Activated naive CD8-positive, alpha-beta T cell treated with anti-CD3 and anti-CD28 coated beads for 36 hours (primary cell): ENCODE results near the gene IL23R. TPM values are rescaled to one million over a fixed set of nuclear protein-coding genes. Genes with fewer than 3 reads are reported as not detected.
"Not testable (repeated sequence)": the region's sequence is repeated elsewhere in the genome, so short reads cannot be mapped to it uniquely, and the experiment has no call there.

ENCODE experiments used
- DNase-seq: peaks from one replicate; pipeline ENCODE4 v3.0.0; 2021
- H3K27ac Mint-ChIP-seq: one replicate; pipeline ENCODE4 v1.8.0; 2022; ENCODE audit warnings: mild to moderate bottlenecking, moderate library complexity, mixed read lengths
- H3K27me3 Mint-ChIP-seq: one replicate; pipeline ENCODE4 v1.8.0; 2022; ENCODE audit warnings: mild to moderate bottlenecking, mixed read lengths
- H3K36me3 Mint-ChIP-seq: one replicate; pipeline ENCODE4 v1.8.0; 2021; ENCODE audit warnings: mild to moderate bottlenecking, mixed read lengths
- H3K4me1 Mint-ChIP-seq: one replicate; pipeline ENCODE4 v1.8.0; 2021; ENCODE audit warnings: mixed read lengths
- H3K4me3 Mint-ChIP-seq: one replicate; pipeline ENCODE4 v1.8.0; 2022; ENCODE audit warnings: mild to moderate bottlenecking, moderate library complexity, mixed read lengths
- H3K9me3 Mint-ChIP-seq: one replicate; pipeline ENCODE4 v1.8.0; 2022; ENCODE audit warnings: mixed read lengths
- total RNA-seq, 2 experiments: library from RNA; stranded (reverse); gene quantifications; one replicate each; pipeline ENCODE4 v1.2.3, GENCODE V29; 2021

IL23R gene
- total RNA-seq = under 1 TPM in 1 of 2 experiments, not detected in 1; 0.08 TPM

- peaks cover 44% of the 10 kb centered on the region for H3K4me1 Mint-ChIP-seq
- H3K36me3 Mint-ChIP-seq = peaks cover 3% of the 10 kb centered on the region
- no peaks in the 10 kb centered on the region for H3K9me3 Mint-ChIP-seq
- H3K27me3 Mint-ChIP-seq = peaks cover 3% of the 10 kb centered on the region
- no peak within 1 kb of the TSS for H3K4me3 Mint-ChIP-seq
- peak; percentile 23 for DNase-seq
- H3K27ac Mint-ChIP-seq = peak within 1 kb of the TSS; percentile 4
These were observed at the start of gene IL23R for GRCh38 chr1:67166196-67166595. Gene IL23R (plus strand): TSS chr1:67166454. CDS start chr1:67168121, 1,667 bp downstream.

GRCh38 chr1:67118191-67118590, 48.1 kb upstream of the IL23R start:
- no peak overlapping the region for H3K27ac Mint-ChIP-seq
- peaks cover 3% of the 10 kb centered on the region for H3K36me3 Mint-ChIP-seq
- no peak overlapping the region for H3K4me3 Mint-ChIP-seq
- H3K9me3 Mint-ChIP-seq = peaks cover 11% of the 10 kb centered on the region
- peaks cover 9% of the 10 kb centered on the region for H3K4me1 Mint-ChIP-seq
- H3K27me3 Mint-ChIP-seq = no peaks in the 10 kb centered on the region
- DNase-seq = no peak

DNA sequence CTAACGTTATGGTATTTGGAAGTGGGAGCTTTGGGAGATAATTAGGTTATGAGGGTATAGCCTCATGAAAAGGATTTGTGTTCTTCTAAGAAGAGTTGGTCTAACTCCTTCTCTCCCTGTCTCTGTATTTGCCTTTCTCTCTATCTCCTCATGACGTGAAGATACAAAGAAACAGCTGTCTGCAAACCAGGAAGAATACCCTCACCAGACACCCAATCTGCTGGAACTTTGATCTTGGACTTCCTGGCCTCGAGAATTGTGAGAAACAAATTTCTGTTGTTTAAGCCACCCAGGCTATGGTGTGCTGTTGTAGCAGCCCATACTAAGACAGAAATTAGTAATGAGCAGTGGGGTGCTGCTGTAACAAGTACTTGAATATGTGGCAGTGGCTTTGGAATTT, 47.6 kb upstream of the IL23R start:
- Mint-ChIP-seq H3K36me3 (peaks cover 3% of the 10 kb centered on the region), H3K27me3 (no peaks in the 10 kb centered on the region), H3K4me3 (no peak overlapping the region), H3K4me1 (peaks cover 9% of the 10 kb centered on the region), H3K27ac (no peak overlapping the region), H3K9me3 (peaks cover 10% of the 10 kb centered on the region)
- no peak for DNase-seq

DNA sequence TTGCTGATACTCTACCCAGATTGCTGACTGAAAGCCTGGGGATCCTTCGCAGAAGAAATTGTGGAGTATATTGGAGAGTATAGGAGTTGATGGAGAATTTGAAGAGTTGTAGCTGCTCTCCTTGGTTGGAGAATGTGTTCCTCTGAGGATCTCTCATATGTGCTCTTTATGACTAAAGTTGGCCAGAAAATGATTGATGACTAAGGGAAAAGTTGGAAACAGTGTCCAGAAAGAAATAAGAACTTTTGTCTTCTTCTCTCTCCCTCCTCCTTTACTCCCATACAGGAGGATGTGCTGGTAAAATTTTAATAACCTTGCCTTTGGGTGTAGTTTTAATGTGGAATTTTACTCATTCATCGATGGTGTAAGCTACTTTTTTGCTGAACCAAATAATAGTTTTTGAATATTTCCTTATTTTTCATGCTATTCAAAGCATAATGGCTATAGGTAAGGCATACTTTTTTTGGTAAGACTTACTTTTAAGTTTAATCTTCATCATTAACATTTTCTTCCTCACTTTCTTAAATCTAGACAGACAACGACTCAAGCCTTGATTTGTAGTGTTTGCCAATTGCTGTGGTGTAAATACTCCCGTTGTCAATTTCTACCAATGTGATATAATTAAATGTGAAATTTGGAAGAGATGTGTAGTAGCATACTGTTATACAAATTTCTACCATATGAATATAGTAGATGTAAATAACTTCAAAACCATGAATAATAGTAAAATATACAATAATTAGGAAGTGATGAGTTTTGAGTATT, 45.2 kb upstream of the IL23R start:
- DNase-seq = no peak
- no peak overlapping the region for H3K27ac Mint-ChIP-seq
- H3K27me3 Mint-ChIP-seq = no peaks in the 10 kb centered on the region
- H3K4me3 Mint-ChIP-seq = no peak overlapping the region
- H3K36me3 Mint-ChIP-seq = no peaks in the 10 kb centered on the region
- H3K4me1 Mint-ChIP-seq = peaks cover 14% of the 10 kb centered on the region
- H3K9me3 Mint-ChIP-seq = peaks cover 3% of the 10 kb centered on the region

- peaks cover 3% of the 10 kb centered on the region for H3K9me3 Mint-ChIP-seq
- no peak for DNase-seq
- H3K4me1 Mint-ChIP-seq = peaks cover 12% of the 10 kb centered on the region
- H3K27ac Mint-ChIP-seq = no peak overlapping the region
- no peak overlapping the region for H3K4me3 Mint-ChIP-seq
- H3K36me3 Mint-ChIP-seq = no peaks in the 10 kb centered on the region
- no peaks in the 10 kb centered on the region for H3K27me3 Mint-ChIP-seq
These were observed 41.8 kb upstream of the IL23R start for GRCh38 chr1:67124455-67124854.

DNA sequence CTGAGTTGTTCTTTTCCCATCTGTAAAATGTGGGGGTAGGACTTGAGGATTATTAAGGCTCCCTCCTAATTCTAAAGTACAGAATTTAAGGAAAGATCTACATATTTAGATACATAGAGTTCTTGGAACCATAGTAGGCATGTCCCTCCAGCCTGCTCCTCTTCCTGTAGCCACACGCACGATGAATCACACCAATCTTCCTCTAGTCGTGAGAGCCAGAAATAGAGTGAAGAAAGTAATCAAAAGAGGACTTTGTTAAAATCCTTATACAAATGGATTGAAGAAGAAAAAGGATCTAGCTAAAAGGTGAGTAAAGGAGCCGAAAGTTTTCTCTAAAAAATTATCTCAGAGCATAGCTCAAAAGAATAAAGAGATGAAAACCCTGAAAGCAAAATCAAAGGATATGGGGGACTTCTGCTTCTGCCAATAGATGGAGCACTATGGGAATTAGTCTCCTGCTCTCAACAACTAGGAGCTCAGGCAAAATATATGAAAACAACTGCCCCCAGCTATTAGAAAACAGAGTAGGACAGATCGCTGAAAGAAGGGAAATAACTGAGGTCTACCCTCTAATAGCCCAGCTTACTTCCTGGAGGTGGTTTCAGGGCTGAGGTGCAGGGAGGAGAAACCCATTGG, 40.0 kb upstream of the IL23R start:
- no peak for DNase-seq
- Mint-ChIP-seq H3K4me1 (peaks cover 15% of the 10 kb centered on the region), H3K27me3 (no peaks in the 10 kb centered on the region), H3K4me3 (no peak overlapping the region), H3K27ac (no peak overlapping the region), H3K9me3 (no peaks in the 10 kb centered on the region), H3K36me3 (no peaks in the 10 kb centered on the region)

- Mint-ChIP-seq H3K4me3 (no peak overlapping the region), H3K27ac (no peak overlapping the region), H3K4me1 (peaks cover 15% of the 10 kb centered on the region), H3K36me3 (no peaks in the 10 kb centered on the region), H3K9me3 (no peaks in the 10 kb centered on the region), H3K27me3 (no peaks in the 10 kb centered on the region)
- no peak for DNase-seq
These were observed 39.3 kb upstream of the IL23R start for GRCh38 chr1:67126974-67127373.

DNA sequence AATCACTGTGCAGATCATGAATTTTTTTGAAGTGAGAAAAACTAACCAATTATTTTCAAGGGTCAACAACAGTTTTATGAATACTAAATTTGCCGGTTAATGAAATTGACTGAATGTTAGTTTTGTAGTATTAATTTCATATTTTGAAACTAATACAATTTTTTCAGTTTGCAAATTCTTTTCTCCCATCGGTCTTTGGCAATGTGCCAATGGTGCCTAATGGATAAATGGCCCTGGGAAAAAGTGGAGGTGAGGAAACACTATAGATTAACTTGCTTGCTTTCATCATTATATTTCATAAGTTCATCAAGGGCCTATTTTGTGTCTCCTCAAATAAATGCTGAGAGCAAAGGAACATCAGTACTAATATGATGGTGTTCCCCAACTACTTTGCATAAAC, 35.6 kb upstream of the IL23R start:
- Mint-ChIP-seq H3K4me3 (no peak overlapping the region), H3K27me3 (no peaks in the 10 kb centered on the region)

GRCh38 chr1:67133177-67133576, 33.1 kb upstream of the IL23R start:
- no peak for DNase-seq
- H3K9me3 Mint-ChIP-seq = no peaks in the 10 kb centered on the region
- no peak overlapping the region for H3K4me3 Mint-ChIP-seq
- H3K27me3 Mint-ChIP-seq = no peaks in the 10 kb centered on the region
- H3K4me1 Mint-ChIP-seq = peaks cover 10% of the 10 kb centered on the region
- H3K36me3 Mint-ChIP-seq = peaks cover 1% of the 10 kb centered on the region
- no peak overlapping the region for H3K27ac Mint-ChIP-seq

More for the DNA sequence above, 35.6 kb upstream of the IL23R start:
- H3K36me3 Mint-ChIP-seq = peaks cover 1% of the 10 kb centered on the region
- no peaks in the 10 kb centered on the region for H3K9me3 Mint-ChIP-seq
- H3K4me1 Mint-ChIP-seq = peaks cover 19% of the 10 kb centered on the region
- DNase-seq = no peak
- H3K27ac Mint-ChIP-seq = no peak overlapping the region

GRCh38 chr1:67134695-67135094, 31.6 kb upstream of the IL23R start, which contains the start of gene C1orf141:
Gene C1orf141 (minus strand): TSS chr1:67134970. CDS start chr1:67127240, 7,730 bp downstream.
- Mint-ChIP-seq H3K27me3 (no peaks in the 10 kb centered on the region), H3K36me3 (peaks cover 1% of the 10 kb centered on the region), H3K4me1 (peaks cover 9% of the 10 kb centered on the region), H3K4me3 (peak within 1 kb of the TSS; percentile 65), H3K27ac (no peak within 1 kb of the TSS), H3K9me3 (no peaks in the 10 kb centered on the region)
- DNase-seq = no peak

- Mint-ChIP-seq H3K4me1 (peaks cover 6% of the 10 kb centered on the region), H3K27me3 (no peaks in the 10 kb centered on the region), H3K4me3 (no peak overlapping the region), H3K36me3 (peaks cover 1% of the 10 kb centered on the region), H3K27ac (no peak overlapping the region), H3K9me3 (no peaks in the 10 kb centered on the region)
- no peak for DNase-seq
These were observed 30.9 kb upstream of the IL23R start for GRCh38 chr1:67135354-67135753.

GRCh38 chr1:67137307-67137753, 28.9 kb upstream of the IL23R start:
- peaks cover 9% of the 10 kb centered on the region for H3K4me1 Mint-ChIP-seq
- no peaks in the 10 kb centered on the region for H3K9me3 Mint-ChIP-seq
- H3K27me3 Mint-ChIP-seq = no peaks in the 10 kb centered on the region
- no peak overlapping the region for H3K27ac Mint-ChIP-seq
- no peak overlapping the region for H3K4me3 Mint-ChIP-seq
- DNase-seq = no peak
- H3K36me3 Mint-ChIP-seq = peaks cover 1% of the 10 kb centered on the region

GRCh38 chr1:67138813-67139499, 27.3 kb upstream of the IL23R start:
- Mint-ChIP-seq H3K4me3 (no peak overlapping the region), H3K36me3 (peaks cover 1% of the 10 kb centered on the region), H3K9me3 (no peaks in the 10 kb centered on the region), H3K27me3 (no peaks in the 10 kb centered on the region), H3K27ac (no peak overlapping the region), H3K4me1 (peaks cover 21% of the 10 kb centered on the region)
- DNase-seq = no peak

DNA sequence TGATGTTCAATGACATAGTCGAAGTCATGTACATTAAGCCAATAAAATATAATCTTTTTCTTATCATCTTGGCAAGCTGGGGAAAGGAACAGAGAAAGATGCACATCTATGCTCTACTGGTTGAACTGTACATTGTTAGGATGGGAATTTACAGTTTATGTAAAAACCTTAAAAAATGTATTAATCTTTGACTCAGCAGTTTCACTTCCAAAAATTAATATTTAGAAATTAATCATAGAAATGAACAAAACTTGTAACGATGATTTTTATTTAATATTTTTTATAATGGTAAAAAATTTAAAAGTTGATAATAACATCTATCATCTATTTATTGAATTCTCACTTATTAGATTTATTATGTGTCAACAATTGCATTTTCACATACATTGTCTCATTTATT, 25.8 kb upstream of the IL23R start:
- Mint-ChIP-seq H3K9me3 (no peaks in the 10 kb centered on the region), H3K27ac (no peak overlapping the region), H3K4me1 (peaks cover 22% of the 10 kb centered on the region), H3K27me3 (no peaks in the 10 kb centered on the region), H3K4me3 (no peak overlapping the region), H3K36me3 (peaks cover 1% of the 10 kb centered on the region)
- DNase-seq = no peak

- not testable (repeated sequence) for H3K4me3 Mint-ChIP-seq, H3K36me3 Mint-ChIP-seq, H3K9me3 Mint-ChIP-seq, H3K27ac Mint-ChIP-seq, H3K27me3 Mint-ChIP-seq, DNase-seq
- peaks cover 30% of the 10 kb centered on the region for H3K4me1 Mint-ChIP-seq
These were observed 24.4 kb upstream of the IL23R start for GRCh38 chr1:67141832-67142231.
